ENCODE data around the gene DBX2.
A peak's percentile ranks its signal among the peaks of the same experiment; 100 is the strongest.
"Not testable (repeated sequence)": the region's sequence is repeated elsewhere in the genome, so short reads cannot be mapped to it uniquely, and the experiment has no call there.

DBX2 gene

GRCh38 chr12:45042599-45042998 is 8.3 kb downstream of the DBX2 start:
- H3K4me1 Mint-ChIP-seq: no peaks in the 10 kb centered on the region
- DNase-seq (no peak), ATAC-seq (no peak)
- H3K27ac Mint-ChIP-seq: no peak overlapping the region
- H3K9me3 Mint-ChIP-seq: no peaks in the 10 kb centered on the region
- no peak overlapping the region for H3K4me3 Mint-ChIP-seq
- peaks cover 34% of the 10 kb centered on the region for H3K27me3 Mint-ChIP-seq

- Mint-ChIP-seq H3K4me1 (no peaks in the 10 kb centered on the region), H3K27me3 (peaks cover 19% of the 10 kb centered on the region), H3K4me3 (no peak overlapping the region), H3K9me3 (no peaks in the 10 kb centered on the region), H3K27ac (no peak overlapping the region)
- DNase-seq (no peak), ATAC-seq (no peak)
Observed at GRCh38 chr12:45040977-45041376, 9.9 kb downstream of the DBX2 start.

DNA sequence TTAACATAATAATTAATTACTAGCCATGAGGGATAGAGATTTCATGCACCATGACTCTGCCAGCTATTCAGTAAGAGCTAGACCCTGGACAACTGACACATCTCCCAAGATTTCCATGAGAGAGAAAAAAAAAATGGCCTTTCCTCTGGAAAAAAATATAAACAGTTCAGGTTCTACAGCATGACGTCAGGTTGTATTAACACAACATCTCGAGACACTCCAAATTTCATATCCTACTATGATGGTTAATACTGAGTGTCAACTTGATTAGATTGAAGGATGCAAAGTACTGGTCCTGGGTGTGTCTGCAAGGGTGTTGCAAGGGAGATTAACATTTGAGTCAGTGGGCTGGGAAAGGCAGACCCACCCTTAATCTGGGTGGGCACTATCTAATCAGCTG is 11.1 kb downstream of the DBX2 start:
- H3K4me1 Mint-ChIP-seq: no peaks in the 10 kb centered on the region
- peaks cover 28% of the 10 kb centered on the region for H3K27me3 Mint-ChIP-seq
- H3K4me3 Mint-ChIP-seq: no peak overlapping the region
- no peak overlapping the region for H3K27ac Mint-ChIP-seq
- ATAC-seq: no peak
- no peak for DNase-seq
- no peaks in the 10 kb centered on the region for H3K9me3 Mint-ChIP-seq

DNA sequence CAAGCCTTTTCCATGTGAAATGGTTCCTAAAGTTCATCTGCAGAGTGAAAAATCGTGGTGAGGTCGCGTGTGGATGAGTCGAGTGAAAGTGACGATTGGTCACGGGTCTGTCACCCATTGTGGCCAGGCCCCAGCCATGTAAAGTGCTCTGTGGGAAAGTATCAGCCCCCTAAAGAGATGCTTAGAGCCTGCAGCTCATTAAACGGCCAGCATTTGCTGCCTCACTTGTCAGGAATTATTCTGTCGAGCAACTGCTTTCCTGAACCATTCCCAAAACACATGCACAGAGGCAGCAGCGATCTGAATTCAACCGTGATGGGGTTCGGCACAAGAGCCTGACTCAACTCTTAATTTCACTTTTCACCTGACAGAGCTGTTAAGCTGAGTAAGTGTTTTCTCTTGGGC is 16.0 kb downstream of the DBX2 start:
- no peak overlapping the region for H3K27ac Mint-ChIP-seq
- no peak for ATAC-seq

DNA sequence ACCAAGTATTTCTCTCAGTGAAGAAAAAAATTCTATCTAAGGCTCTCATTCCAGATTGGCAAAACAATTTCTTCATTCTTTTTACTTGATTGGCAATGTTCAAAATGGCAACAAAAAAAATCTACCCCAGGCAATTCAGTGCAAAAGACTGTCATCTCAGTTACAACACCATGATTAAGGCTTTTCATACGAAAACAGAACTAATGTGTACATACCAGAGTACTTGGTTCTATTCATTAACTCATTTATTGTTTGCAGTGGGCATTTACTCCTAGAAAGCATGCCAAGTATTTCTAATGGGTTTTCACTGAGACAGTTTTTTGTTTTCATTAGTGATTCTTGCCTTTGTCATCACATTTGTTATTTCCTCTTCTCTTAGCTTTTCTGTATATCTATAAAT is 33.0 kb downstream of the DBX2 start:
- H3K4me1 Mint-ChIP-seq: no peaks in the 10 kb centered on the region
- H3K27me3 Mint-ChIP-seq: peaks cover 10% of the 10 kb centered on the region
- no peak overlapping the region for H3K4me3 Mint-ChIP-seq
- H3K9me3 Mint-ChIP-seq: peaks cover 0 to 10% of the 10 kb centered on the region in 2 donors
- no peak for ATAC-seq
- H3K27ac Mint-ChIP-seq: no peak overlapping the region
- DNase-seq: no peak

More for the DNA sequence above, 16.0 kb downstream of the DBX2 start:
- no peaks in the 10 kb centered on the region for H3K4me1 Mint-ChIP-seq
- no peaks in the 10 kb centered on the region for H3K9me3 Mint-ChIP-seq
- no peak overlapping the region for H3K4me3 Mint-ChIP-seq
- peaks cover 29% of the 10 kb centered on the region for H3K27me3 Mint-ChIP-seq
- no peak for DNase-seq

GRCh38 chr12:45014396-45014795 is 36.5 kb downstream of the DBX2 start:
- no peaks in the 10 kb centered on the region for H3K9me3 Mint-ChIP-seq
- H3K4me1 Mint-ChIP-seq: no peaks in the 10 kb centered on the region
- H3K4me3 Mint-ChIP-seq: no peak overlapping the region
- no peak for DNase-seq
- no peak for ATAC-seq
- no peak overlapping the region for H3K27ac Mint-ChIP-seq
- peaks cover 16% of the 10 kb centered on the region for H3K27me3 Mint-ChIP-seq

DNA sequence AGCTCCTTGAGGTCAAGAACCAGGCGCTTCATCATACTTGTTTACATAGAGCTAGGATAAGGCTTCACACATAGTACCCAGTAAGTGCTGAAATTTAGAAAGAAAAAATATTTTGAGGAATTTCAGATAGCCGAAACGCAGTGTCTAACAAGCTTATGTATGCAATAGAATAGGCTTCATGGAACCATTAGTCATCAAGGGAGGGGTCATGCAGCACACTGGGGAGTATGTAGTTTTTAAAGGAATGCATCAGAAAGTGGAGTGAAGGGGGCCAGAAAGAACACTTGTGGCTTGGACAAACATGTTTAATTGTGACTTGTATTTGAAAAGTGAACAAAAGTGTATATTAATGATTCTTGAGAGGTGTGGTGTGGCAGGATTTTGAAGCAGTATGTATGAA is 38.1 kb downstream of the DBX2 start:
- H3K4me3 Mint-ChIP-seq: no peak overlapping the region
- peaks cover 16% of the 10 kb centered on the region for H3K27me3 Mint-ChIP-seq
- H3K27ac Mint-ChIP-seq: peak overlapping the region in 1 of 2 donors; percentile 85
- ATAC-seq: no peak
- DNase-seq: no peak
- H3K9me3 Mint-ChIP-seq: no peaks in the 10 kb centered on the region
- no peaks in the 10 kb centered on the region for H3K4me1 Mint-ChIP-seq

DNA sequence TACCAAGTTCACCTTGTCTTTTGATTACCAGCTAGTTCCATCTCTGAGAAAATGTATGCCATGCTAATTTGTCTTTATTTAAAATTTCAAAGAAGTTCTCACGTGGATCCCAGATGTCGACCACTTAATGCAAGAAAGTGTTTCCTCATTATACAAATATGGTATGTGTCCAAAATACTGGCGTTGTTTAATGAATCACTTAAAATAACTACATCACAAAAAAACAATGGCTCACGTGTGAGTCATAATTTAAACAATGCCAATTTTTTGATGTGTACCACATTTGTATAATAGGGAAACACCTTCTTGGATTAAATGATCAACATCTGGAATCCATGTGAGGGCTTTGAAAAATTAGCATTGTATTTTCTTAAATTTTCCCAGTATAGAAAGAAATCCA is 40.8 kb downstream of the DBX2 start:
- Mint-ChIP-seq H3K27ac (no peak overlapping the region), H3K27me3 (peaks cover 6% of the 10 kb centered on the region), H3K4me3 (no peak overlapping the region), H3K9me3 (no peaks in the 10 kb centered on the region), H3K4me1 (no peaks in the 10 kb centered on the region)
- DNase-seq: no peak
- no peak for ATAC-seq

DNA sequence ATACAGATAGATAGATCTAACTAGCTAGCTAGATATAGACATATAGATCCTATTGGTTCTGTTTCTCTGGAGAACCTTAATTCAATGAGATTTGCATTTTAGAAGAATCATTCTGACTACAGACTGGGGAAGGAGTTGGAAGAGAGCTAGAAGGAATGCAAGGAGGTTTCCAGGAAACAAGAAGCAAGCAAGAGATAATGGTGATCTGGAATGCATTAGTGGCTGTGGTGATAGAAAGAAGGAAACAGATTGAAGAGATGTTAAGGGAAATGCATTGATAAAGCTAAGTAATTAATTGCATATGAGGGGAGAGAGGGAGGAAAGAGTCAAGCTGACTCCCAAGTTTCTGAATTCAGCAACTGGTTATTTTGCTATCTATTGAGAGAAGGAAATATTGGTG is 42.7 kb downstream of the DBX2 start:
- Mint-ChIP-seq H3K4me1 (no peaks in the 10 kb centered on the region), H3K4me3 (no peak overlapping the region), H3K9me3 (no peaks in the 10 kb centered on the region), H3K27me3 (peaks cover 6% of the 10 kb centered on the region), H3K27ac (no peak overlapping the region)
- DNase-seq (no peak), ATAC-seq (no peak)

DNA sequence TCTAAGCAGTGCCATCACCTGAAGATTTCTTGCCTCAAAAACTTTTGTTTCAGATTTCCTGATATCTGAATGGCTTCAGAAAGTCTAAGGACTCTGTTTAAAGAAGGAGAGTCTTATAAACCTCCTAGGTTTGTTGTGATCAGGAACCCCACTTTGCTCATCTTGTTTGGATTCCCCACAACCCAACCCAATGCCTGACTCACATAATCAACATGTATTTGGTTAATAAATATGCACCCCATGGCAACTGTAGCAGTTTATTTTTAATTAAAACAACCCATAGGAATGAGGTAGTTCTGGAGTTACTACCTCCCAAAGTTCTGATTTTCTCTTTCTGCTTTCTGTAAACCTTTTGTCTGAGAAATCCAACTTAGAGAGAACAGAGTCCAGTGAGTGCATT is 51.5 kb downstream of the DBX2 start:
- Mint-ChIP-seq H3K9me3 (peaks cover 0 to 4% of the 10 kb centered on the region in 2 donors), H3K27me3 (no peaks in the 10 kb centered on the region), H3K4me3 (no peak overlapping the region), H3K27ac (no peak overlapping the region), H3K4me1 (no peaks in the 10 kb centered on the region)
- ATAC-seq (no peak), DNase-seq (no peak)

DNA sequence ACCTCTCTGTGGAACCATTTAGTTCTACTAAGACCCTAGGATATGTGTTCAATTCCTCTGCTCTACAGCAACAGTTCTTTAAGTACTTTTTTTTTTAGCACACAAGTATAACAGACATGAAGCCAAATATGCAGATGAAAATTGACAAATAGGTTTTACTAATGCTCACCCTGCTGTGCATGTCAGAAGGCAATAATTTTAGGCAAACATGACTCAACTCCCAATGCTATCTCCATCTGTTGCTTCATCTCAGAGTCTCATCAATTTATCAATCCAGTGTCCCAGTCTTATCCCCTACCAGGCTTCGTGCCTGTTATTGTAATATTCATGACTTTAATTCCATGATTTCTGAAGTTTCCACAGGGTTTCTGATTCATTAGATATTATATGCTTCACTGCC is 57.7 kb downstream of the DBX2 start:
- Mint-ChIP-seq H3K4me3 (no peak overlapping the region), H3K9me3 (peaks cover 0 to 4% of the 10 kb centered on the region in 2 donors), H3K27ac (no peak overlapping the region), H3K27me3 (no peaks in the 10 kb centered on the region), H3K4me1 (no peaks in the 10 kb centered on the region)
- no peak for ATAC-seq
- DNase-seq: no peak

DNA sequence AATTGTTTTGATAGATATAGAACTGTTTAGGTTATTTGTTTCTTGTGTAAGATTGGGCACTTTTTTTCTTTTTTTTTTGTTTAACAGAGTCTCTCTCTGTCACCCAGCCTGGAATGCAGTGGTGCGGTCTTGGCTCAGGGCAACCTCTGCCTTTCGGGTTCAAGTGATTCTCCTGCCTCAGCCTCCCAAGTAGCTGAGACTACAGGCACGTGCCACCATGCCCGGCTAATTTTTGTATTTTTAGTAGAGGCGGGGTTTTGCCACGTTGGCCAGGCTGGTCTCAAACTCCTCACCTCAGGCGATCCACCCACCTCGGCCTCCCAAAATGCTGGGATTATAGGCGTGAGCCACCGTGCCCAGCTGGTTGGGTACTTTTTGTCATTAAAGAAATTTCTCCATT is 66.0 kb downstream of the DBX2 start:
- H3K4me1 Mint-ChIP-seq, DNase-seq, ATAC-seq, H3K27me3 Mint-ChIP-seq, H3K9me3 Mint-ChIP-seq, H3K4me3 Mint-ChIP-seq, H3K27ac Mint-ChIP-seq: not testable (repeated sequence)

GRCh38 chr12:44979918-44980317 is 71.0 kb downstream of the DBX2 start:
- no peak overlapping the region for H3K4me3 Mint-ChIP-seq

DNA sequence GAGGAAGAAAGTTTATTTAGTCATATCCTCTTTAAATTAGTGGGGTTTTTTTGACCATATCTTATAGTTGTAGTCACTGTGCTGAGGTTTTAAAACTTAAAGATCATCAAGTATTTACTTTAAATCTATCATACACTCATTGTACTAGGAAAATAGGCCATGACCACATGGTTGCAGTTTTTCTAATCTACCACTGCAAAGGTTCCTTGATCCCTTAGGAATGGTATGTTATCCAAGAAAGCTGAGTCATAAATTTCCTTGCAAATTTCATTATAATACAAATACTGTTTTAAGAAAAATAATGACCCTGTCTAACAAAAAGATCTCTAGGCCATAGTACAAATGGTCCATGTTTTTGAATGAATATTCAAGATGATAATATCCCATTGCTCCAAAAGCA is 74.7 kb downstream of the DBX2 start:
- no peak overlapping the region for H3K27ac Mint-ChIP-seq
- H3K4me3 Mint-ChIP-seq: no peak overlapping the region
- no peaks in the 10 kb centered on the region for H3K27me3 Mint-ChIP-seq
- no peak for DNase-seq
- H3K4me1 Mint-ChIP-seq: no peaks in the 10 kb centered on the region
- ATAC-seq: no peak
- no peaks in the 10 kb centered on the region for H3K9me3 Mint-ChIP-seq

More at GRCh38 chr12:44979918-44980317, 71.0 kb downstream of the DBX2 start:
- ATAC-seq (no peak), DNase-seq (no peak)
- Mint-ChIP-seq H3K9me3 (no peaks in the 10 kb centered on the region), H3K27me3 (no peaks in the 10 kb centered on the region), H3K4me1 (no peaks in the 10 kb centered on the region), H3K27ac (no peak overlapping the region)

- no peak for DNase-seq
- Mint-ChIP-seq H3K4me3 (no peak overlapping the region), H3K9me3 (no peaks in the 10 kb centered on the region), H3K4me1 (peaks cover 7% of the 10 kb centered on the region), H3K27ac (no peak overlapping the region), H3K27me3 (no peaks in the 10 kb centered on the region)
- no peak for ATAC-seq
Observed at GRCh38 chr12:44972746-44973421, 78.0 kb downstream of the DBX2 start.

GRCh38 chr12:44968965-44969364 is 81.9 kb downstream of the DBX2 start:
- Mint-ChIP-seq H3K4me1 (peaks cover 7% of the 10 kb centered on the region), H3K9me3 (peaks cover 4 to 9% of the 10 kb centered on the region in 2 donors), H3K4me3 (no peak overlapping the region), H3K27me3 (no peaks in the 10 kb centered on the region), H3K27ac (no peak overlapping the region)
- ATAC-seq: peak; percentile 54
- DNase-seq: no peak

Data from stimulated activated naive CD8-positive, alpha-beta T cell treated with anti-CD3 and anti-CD28 coated beads, Interleukin-15, amount 100 ng/mL, for 72 hours (primary cell).